Stimulated activated CD4-positive, alpha-beta T cell treated with anti-CD3 and anti-CD28 coated beads, Interleukin-1b, Interleukin-23, amount 100 ng/mL, for 48 hours (primary cell): ENCODE data around the gene ZBBX.
"Not testable (repeated sequence)": the region's sequence is repeated elsewhere in the genome, so short reads cannot be mapped to it uniquely, and the experiment has no call there.

ENCODE experiments used
- DNase-seq: peaks from one replicate; pipeline ENCODE4 v3.0.0-alpha.2; 2020

ZBBX gene, protein sequence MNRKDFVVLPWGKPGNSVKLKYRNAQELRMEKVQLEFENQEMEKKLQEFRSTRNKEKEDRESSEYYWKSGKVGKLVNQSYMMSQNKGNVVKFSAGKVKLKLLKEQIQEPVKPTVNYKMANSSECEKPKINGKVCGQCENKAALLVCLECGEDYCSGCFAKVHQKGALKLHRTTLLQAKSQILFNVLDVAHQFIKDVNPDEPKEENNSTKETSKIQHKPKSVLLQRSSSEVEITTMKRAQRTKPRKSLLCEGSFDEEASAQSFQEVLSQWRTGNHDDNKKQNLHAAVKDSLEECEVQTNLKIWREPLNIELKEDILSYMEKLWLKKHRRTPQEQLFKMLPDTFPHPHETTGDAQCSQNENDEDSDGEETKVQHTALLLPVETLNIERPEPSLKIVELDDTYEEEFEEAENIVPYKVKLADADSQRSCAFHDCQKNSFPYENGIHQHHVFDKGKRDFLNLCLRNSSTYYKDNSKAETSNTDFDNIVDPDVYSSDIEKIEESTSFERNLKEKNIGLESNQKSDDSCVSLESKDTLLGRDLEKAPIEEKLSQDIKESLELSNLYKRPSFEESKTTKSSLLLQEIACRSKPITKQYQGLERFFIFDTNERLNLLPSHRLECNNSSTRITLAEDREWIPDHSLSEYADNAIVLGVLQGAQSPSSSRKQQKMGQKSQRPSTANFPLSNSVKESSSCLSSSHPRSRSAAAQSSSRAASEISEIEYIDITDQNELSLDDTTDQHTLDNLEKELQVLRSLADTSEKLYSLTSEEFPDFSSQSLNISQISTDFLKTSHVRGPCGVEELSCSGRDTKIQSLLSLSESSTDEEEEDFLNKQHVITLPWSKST

DNA sequence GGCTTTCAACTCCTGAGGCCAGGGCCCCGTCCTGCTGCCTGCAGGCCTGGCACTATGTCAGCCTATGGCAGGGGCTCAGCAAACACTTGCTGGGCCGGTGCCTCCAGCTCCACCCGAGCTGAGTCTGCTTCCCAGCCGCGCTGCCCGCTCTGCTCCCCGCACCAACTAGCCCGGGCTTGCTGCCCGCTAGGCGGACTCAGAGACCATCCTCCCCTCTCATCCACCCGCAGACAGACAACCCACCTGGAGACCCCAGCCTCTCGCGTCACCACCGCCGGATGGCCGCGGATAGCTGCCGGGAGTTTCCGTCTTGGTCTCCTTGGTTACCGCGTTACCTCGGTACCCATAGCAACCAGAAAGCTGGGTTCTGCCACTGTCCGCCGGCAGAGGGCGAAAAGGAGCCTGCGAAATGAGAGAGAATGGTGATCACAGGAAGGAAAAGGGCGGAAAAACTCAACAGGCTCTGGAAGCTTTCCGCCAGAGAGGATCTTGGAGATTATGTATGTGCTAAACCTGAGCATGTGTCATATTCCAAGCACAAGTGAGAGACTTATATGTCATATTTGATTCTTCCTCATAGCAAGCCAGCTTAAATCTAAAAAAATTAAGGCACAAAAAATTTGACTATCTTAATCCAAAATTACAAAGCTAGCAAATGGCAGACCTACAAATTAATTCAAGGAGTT lies at the start of gene ZBBX:
Gene ZBBX (minus strand): TSS at position 294 of the 686 bp plus-strand sequence. CDS start 7,396 bp downstream, outside the sequence.
- DNase-seq = peak; percentile 82

DNA sequence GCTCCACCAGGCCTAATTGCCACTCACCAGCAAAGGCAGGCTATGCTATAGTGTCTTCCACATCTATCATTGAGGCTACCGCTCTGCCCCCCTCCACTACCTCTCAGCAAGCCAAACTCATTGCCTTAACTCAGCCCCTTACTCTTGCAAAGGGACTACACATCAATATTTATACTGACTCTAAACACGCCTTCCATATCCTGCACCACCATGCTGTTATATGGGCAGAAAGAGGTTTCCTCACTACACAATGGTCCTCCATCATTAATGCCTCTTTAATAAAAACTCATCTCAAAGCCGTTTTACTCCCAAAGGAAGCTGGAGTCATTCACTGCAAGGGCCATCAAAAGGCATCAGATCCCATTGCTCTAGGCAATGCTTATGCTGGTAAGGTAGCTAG lies 46.9 kb upstream of the ZBBX start:
- not testable (repeated sequence) for DNase-seq

DNA sequence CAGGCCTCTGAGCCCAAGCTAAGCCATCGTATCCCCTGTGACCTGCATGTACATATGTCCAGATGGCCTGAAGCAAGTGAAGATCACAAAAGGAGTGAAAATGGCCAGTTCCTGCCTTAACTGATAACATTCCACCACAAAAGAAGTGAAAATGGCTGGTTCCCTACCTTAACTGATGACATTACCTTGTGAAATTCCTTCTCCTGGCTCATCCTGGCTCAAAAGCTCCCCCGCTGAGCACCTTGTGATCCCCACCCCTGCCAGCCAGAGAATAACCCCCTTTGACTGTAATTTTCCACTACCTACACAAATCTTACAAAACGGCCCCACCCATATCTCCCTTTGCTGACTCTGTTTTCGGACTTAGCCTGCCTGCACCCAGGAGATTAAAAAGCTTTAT lies 42.3 kb upstream of the ZBBX start:
- not testable (repeated sequence) for DNase-seq

DNA sequence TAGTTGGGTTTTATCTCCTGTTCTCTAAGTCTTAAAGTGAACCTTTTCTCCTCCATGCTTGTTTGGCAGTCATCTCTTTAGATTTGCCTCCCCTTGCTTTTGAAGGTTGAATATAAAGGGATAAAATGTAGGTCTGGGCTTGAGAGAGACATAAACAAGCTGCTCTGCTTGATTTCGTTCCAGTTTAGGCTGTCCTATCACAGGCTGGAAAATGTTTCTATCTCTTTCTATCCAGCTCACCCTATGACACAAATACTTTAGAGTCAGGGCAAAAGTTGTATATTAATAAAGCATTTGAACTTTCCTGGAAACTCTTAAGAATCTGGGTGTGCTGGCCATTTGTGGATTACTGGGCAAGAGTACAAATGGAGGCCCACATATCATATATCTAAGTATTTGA lies 29.5 kb upstream of the ZBBX start:
- DNase-seq = no peak

DNA sequence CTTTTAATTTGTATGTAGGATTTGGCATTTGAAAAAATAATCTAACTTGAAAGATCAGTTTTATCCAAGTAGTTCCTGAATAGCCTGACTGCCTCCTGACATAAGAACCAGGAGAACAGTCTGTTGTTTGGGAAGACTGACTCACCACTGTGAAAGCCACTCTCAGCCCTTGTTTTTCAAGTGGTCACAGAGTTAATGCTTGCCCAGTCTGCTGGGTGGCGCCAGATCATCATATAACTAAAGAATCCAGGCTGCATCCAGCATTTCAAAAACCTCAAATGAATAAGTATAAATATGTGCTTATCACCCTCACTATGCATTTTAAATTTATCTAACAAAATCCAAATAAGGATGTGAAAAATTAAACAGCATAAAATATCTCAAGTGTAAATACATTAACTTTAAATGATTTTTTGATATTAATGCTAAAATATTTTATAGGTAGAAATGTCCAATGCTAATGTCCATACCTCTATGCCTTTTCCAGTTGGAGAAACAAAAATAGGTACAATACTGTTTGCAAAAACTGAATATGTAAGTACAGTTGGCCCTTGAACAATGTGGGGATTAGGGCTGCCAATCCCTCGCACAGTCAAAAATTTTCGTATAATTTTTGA lies 26.9 kb upstream of the ZBBX start:
- DNase-seq = no peak

DNA sequence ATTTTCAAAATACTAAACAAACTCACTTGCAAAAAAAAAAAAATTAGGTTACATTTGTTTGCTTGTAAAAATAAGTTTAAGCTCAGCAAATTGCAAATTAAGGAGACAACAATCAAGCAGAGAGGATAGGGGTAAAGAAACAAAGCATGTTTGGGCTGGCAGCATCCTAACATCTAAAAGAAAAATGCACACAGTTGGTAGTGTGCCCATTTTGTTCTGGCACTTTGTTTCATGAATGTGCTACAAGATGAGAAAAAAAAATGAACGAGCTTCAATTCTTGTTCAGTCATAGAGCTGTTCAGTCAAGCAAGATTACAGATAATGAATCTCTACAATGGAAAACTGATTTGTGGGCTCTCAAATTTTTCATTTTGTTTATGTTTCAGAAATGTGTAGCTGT lies 17.7 kb upstream of the ZBBX start:
- DNase-seq = no peak

DNA sequence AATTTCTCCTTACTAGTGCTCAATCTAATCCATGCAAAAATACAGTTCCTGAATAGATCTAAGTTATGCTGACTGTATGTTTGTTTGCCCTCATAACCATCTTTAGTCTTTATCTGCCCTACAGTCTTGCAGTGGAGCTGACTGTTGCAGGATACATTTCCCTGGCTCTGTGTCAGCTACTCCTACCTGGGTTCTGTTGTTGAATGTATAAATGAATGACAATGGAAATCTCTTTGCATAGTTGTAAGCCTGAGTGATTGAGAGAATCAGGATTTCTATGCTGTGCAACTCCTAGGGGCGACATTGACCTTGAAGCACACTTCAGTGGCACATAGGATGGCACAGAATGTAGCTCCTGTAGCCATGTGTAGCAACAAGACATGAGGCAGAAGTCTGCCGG lies 16.0 kb upstream of the ZBBX start:
- no peak for DNase-seq

DNA sequence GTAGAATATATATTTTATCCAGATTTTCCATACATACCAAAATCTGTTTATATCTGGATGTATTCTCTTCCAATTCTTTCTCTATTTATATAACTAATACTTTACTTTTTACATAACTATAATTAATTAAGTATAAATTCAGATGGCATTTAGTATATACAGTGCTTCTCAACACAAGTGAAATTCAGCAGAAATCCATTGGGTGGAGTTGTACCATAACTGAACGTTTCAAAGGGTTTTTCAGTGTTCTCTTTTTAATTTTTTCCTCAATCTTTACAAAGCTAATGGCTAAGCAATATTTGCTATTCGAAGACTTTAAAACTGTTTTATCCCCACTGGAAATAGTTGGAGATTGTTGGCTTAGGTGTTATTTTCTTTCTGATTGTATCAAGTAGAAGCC lies 13.9 kb upstream of the ZBBX start:
- no peak for DNase-seq

DNA sequence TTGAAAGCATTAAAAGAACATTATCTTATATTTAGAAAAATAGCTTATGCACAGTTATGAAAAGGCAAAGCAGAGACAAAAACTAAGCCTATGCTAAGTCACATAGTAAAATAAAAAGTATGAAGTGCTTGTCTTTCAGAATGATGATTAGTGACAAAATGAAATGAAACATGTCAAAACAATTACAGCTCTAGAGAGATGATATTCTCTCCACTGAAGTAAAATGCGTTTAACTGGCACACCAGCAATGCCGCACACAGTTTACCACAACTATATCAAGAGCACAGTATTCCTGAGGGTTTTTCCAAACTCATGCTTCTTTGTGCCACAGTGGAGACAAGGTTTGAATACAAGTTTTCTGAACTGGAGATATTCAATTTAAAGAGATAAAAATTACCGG lies 2.1 kb upstream of the ZBBX start:
- DNase-seq = no peak

DNA sequence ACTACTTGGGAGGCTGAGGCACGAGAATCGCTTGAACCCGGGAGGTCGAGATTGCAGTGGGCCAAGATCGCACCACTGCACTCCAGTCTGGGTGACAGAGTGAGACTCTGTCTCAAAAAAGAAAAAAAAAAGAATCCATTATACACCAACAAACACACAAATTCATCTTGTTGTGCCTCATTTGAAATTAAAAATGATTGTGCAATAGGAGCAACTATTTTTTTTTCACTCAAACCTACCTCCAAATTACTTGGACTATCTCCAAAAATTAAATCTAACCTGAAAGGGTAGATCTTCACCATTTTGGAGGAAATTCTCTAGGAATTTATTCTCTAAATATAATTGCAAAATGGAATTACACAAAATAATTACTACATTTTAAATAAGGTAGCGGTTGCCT lies 4.6 kb downstream of the ZBBX start:
- DNase-seq = no peak

DNA sequence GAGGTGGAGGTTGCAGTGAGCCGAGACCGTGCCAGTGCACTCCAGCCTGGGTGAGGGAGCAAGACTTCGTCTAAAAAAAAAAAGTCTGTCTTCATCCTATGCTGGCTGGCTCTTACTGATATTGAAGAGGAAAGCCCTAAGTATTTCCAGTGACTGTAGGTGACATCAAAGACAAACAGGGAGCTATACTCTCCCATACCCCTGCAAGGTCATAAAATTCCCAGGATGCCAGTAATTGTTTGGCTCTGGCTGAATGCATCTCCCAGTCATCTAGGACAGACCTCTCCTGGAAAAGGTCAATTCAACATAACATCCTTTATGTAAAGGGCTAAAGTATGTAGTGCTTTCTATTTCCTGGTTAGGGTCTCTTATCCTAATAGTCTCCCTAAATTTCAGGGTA lies 8.0 kb downstream of the ZBBX start:
- no peak for DNase-seq

DNA sequence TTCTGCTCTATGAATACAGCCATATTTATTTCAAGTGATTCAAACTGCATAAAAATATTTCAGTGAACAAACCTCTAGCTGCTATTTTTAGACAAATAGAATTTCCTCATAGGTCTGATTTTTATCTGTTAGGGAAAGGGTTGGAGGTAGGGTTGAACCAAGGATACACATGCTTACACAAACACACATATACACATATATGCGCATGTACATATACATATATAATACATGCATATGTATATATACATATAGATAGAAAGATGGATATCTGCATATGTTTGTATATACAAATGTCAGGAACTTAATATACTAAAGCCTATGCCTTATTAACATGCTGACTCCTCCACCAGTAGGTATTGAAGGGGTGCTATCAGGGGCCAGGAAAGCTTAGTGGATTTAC lies 18.1 kb downstream of the ZBBX start:
- no peak for DNase-seq

DNA sequence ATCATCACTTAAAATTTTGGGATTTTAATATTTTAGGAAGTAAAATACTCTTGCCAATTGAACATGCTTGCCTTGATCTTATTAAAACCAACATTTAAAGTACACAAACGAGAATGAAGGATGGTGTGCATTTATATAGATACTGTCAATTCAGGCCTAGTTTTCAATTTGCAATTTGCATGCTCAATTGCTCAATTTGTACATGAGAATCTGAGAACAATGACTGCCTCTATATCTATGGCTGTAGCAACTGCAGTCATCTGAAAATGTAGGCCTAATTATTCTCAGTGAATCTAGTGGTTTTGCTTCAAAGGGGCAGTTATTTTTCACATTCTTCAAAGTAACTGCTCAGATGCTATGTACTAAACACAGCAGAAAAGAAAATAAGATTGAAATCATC lies 18.8 kb downstream of the ZBBX start:
- no peak for DNase-seq

DNA sequence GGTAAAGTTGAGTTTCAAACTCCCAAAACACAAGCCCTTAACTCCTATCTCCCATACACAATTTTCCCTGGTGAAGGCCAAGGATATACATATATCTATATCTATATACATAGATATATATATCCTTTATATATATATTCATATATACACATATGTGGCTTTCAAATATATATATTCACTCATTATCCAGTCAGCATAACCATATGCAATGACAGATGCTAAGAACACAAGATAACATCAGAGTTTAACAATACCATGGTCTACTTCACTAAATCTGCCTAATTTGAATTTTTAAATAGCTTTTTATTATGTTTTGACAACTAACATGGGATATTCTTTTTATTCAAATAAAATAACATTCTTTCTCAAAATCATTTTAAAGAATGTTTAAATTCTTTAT lies 24.7 kb downstream of the ZBBX start:
- no peak for DNase-seq

DNA sequence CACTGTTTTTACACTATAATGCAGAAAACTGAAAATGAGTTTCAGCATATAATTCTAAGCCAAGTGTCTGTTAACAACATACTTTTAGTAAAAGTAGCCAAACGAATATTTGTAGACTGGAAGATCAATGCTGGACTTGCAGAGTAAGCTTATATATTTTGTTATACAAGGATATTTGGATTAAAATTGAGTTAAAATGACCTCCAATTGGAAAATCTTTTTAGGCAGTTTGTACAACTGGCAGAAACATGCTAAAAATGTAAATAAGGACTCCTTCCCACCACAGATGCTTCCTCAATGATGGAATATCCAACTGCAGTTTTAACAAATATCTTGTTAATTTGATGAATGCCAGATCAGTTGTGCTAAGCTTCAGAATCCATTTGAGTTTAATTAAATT lies 25.3 kb downstream of the ZBBX start:
- no peak for DNase-seq

DNA sequence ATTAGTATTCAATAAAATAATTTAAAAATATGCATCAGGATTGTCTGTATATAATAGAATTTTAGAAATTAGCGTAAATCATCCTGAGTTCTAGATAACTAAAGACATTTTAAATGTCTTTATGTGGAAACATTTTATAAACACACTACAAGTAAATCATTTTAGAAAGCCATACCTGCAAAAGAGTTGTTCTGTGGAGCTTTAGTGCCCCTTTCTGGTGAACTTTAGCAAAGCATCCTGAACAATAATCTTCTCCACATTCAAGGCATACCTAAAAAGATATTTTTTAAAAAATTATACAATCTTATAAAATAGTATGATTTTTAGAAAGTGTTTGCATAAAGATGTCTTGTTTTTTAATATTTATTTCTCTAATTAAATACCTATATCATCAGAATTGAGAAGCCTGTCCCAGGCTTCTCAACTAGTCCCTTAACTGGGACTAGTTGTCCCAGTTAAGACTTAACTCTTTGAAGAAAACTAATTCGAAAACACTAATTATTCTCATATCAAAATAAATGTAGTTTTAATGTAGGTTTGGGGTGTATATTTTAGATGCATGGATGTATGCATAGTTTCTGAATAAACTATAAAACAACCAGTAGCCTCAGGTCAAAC lies 29.7 kb downstream of the ZBBX start:
- no peak for DNase-seq

DNA sequence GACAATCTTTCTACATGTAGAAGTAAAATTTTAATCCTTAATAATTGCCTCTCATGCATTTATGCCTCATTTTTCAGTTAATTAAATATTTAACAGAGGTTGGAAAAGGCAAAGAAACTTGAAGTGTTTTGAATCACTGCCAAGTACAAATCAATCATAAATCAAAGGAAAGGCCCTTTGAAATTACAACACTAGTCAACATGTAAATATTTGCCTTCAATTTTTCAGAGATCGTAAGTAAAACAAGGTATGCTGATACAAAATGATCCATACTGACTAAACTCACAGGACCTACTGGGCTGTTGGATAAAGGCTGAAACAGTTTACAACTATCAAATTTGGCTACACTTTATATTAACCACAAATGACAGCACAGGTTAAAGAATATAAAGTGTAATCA lies 33.9 kb downstream of the ZBBX start:
- no peak for DNase-seq

DNA sequence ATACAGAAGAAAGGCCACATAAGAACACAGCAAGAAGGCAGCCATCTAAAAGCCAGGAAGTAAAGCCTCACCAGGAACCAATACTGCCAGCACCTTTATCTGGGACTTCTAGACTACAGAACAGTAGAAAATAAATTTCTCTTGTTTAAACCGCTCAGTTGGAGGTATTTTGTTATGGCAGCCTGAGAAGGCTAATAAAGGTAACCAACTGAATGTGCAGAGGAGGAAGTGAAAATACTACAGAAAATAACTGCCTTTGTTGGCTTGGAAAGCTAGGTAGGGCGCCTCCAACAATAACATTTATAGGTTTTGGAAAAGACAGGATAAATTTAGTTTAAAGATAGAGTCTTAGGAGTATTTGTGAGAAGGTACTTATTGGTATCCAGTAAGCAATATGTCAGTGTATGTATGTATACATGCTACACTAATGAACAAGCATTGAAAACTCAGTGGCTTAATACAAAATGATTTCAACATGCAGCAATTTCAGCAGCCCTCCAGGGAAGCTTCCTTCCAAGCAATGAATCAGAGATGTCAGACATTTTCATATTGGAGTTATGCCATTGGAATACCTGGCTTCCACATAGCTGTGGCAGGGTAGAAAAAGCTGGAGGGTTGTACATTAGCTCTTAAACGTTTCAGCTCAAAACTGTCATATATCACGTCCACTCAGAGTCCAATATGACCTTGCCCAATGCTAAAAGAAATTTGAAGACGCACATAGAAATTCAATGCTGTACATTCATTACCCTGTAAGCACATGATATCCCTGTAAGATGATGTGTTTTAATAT lies 48.9 kb downstream of the ZBBX start:
- no peak for DNase-seq

DNA sequence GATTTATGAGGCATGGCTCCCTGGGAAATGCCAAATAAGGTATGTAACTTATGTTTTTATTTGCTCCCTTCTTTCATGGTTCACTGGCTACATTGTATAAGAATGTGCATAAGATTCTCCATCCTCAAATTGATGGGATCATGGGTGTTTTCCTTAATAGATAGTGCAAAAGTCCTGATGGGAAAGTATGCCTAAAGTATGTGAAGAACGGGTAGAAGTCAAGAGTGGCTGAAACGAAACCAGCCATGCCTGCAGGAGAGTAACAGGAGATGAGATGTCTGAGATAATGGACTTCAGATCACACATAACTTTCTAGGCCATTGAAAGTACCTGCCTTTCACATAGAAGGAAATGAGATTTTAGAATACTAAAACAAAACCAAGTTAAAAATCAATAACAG lies 56.5 kb downstream of the ZBBX start:
- no peak for DNase-seq

DNA sequence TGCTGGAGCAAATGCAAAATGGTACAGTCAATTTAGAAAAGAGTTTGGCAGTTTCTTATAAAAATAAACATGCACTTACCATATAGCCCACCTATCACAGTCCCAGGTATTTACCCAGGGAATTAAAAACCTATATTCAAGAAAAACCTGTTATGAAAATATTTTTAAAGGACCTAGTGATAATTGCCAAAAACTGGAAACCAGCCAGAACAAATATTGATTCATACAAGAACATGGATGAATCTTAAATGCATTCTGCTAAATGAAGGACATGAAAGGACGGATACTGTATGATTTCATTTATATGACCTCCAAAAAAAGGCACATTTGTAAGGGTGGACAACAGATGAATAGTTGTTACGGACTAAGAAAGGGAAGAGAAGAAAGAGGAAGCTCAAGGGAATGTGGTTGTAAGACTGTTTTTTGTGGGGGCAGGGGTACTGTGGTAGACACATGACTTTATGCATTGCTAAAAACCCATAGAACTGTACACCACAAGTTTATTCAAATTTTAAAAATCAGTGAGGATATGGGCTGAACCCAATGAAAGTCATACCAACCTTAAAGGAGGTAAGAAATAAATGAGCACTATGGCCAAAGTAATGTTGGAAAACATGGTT lies 61.0 kb downstream of the ZBBX start:
- DNase-seq = no peak

DNA sequence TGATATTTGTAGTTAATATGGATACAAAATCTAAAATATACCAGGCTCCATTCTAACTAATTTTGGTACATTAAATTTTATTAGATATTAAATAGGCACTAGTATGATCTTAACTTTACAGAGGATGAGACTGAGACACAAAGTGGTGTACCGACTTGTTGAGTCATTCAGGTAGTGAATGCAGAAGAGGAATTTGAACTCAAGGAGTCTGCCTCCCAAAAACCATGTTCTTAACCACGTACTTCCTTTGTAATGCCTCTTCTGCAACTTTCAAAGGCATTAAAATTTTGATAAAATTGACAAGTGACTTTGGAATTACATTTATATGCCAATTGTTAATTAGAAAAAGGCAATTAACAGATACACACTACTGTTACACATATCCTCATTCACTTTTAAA lies 61.8 kb downstream of the ZBBX start:
- DNase-seq = no peak
